ENCODE measurements around the gene BCAP29.

GRCh38 chr7:107661865-107662379 lies 81.9 kb downstream of the BCAP29 start:
- TF ChIP-seq CTCF (IDR thresholded peaks at IDR 0.05) = no peak
- no peak for TF ChIP-seq POLR2AphosphoS5 (IDR thresholded peaks at IDR 0.05)
- no peak for TF ChIP-seq POLR2A (IDR thresholded peaks at IDR 0.05)

All from breast epithelium (tissue), 3 donors.